ENCODE data around the gene CNTD1.

GRCh38 chr17:42775534-42776098 lies 23.0 kb upstream of the CNTD1 start:
- TF ChIP-seq, protein P1, sequence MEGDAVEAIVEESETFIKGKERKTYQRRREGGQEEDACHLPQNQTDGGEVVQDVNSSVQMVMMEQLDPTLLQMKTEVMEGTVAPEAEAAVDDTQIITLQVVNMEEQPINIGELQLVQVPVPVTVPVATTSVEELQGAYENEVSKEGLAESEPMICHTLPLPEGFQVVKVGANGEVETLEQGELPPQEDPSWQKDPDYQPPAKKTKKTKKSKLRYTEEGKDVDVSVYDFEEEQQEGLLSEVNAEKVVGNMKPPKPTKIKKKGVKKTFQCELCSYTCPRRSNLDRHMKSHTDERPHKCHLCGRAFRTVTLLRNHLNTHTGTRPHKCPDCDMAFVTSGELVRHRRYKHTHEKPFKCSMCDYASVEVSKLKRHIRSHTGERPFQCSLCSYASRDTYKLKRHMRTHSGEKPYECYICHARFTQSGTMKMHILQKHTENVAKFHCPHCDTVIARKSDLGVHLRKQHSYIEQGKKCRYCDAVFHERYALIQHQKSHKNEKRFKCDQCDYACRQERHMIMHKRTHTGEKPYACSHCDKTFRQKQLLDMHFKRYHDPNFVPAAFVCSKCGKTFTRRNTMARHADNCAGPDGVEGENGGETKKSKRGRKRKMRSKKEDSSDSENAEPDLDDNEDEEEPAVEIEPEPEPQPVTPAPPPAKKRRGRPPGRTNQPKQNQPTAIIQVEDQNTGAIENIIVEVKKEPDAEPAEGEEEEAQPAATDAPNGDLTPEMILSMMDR (conservative IDR thresholded peaks at IDR 0.05; ENCODE audit: low read length), result no peak
- TF ChIP-seq EZH2phosphoT487 (IDR thresholded peaks at IDR 0.05; ENCODE audit: borderline replicate concordance, low read depth, low read length), result no peak

Data from OCI-LY7 (cell line).